HG02798 (cell line): ENCODE results near the gene GFOD1.

Source experiments
- ATAC-seq: cut with Tn5 transposase; IDR thresholded peaks from one replicate; pipeline ENCODE4 v1.9.1; 2021; ENCODE audit warnings: mild to moderate bottlenecking; ENCODE audit not compliant: unreplicated experiment, poor library complexity

GFOD1 gene

DNA sequence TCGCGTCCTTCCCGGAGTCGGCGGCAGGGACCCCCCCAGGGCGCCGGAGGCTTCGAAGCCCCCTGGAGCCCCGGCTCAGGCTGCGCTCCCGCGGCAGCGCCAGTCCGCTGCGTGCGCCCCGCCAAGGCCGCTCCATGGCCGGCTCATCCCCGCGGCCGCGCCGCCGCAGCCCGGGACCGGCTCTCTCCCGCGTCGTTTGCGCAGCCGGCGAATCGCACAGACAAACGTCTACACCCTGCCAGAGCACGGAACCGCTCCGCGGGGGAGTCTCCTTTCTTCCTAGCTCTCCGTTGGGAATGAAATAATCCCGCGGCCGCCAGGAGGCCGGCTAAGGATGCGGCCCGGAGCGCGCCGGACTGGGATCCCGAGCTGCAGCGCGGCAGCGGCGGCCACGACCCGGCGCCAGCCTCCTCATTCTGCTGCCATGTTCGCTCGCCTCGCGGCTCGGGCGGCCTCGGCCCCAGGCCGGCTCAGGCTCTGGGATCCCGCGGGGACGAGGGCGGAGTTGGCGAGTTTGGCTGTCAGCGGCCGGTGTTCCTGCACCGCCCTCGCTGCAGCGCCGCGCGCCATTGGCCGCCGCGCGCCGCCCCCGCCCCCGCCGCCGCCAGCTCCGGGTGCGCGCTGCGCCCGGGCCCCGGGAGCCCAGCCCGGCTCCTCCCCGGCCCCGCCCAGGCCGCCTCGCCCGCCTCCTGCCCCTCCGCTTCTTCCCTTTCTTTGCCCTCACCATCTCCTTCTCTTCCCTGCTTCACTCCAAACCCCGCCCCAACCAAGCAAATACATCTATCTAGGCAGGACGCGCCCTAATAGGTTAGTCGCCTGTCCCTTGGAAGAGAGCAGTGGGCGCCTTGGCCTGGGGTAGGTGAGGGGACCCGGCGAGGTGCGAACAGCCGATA lies at the start of gene GFOD1:
Gene GFOD1, minus strand, starts transcription at position 479 of the 893 bp plus-strand sequence. CDS start 710 bp downstream, outside the sequence.
- ATAC-seq: peak; percentile 88

- ATAC-seq: no peak
These were observed 49.6 kb upstream of the GFOD1 start for GRCh38 chr6:13536796-13537526.

GRCh38 chr6:13535306-13535705 lies 47.9 kb upstream of the GFOD1 start:
- ATAC-seq: no peak

DNA sequence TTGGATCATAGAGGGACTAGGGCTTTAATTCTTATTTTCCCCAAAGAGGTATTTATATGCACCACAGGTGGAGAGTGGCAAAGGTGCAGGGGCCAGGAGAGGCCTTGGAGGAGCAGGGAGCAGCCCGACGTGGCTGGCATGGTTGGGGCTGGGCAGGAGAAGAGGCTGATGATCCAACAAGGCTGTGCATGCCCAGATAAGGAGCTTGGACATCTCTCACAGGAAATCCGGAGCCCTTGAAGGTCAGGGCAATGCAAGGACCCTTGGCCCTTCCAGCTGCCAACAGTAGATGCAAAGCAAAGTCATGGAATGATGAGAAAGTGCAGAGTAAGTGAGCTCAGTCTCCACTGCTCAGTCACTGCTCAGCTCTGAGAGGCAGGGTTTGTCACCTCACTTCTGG lies 47.1 kb upstream of the GFOD1 start:
- ATAC-seq: no peak

DNA sequence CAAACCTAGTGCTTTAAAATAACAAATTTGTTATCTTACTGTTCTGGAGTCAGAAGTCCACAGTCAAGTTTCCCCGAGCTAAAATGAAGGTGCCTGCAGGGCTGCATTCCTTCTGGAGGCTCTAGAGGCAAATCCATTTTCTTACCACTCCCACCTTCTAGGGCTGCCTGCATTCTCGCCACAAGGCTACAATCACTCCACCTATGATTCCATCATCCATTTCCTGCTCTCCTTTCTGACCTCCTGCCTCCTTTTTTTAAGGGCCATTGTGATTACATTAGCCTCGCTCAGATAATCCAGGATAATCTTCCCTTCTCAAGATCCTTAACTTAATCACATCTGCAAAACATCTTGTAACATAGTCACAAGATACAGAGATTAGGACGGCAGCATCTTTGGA lies 44.6 kb upstream of the GFOD1 start:
- ATAC-seq: no peak

DNA sequence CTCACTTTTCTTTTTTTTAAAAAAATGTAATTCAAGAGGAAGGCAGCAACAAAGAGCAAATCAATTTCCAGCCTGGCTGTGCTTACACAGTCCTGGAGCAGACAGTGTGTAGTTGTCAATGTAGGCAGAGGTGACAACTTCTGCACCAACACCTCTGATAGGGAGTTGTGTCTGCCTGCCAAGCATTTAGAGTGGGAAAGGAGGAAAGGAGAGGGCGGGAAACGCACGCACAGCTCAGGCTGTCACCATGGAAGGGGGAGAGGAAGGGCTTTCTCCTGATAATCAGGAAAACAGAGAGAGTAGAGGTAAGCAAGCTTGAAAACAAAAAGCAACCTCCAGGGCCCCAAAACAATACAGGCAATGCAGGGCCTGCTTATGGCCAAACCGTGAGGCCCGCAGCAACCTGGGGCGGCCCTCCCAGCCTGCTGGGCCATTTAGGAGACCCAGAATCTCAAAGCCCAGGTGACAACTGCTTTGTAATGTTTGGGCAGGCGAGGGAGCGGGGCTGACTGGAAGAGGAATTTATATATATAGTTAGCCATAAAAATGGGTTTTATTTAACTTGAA lies 41.5 kb upstream of the GFOD1 start:
- ATAC-seq: no peak

GRCh38 chr6:13528232-13528631 lies 40.8 kb upstream of the GFOD1 start:
- ATAC-seq: no peak

DNA sequence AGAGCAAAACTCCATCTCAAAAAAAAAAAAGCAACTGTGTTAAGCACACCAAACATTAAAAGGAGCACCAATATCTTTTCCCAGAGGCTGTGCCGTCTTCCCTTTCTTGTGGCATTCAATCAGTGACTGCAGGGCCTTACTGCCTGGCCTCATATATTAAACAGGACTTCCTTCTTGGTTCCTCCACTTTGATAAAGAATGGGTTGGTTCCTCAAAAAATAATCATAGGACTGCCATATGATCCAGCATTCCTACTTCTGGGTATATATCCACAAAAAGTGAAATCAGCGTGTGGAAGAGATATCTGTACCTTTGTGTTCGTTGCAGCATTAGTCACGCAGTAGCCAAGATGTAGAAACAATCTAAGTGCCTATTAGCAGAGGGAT lies 40.3 kb upstream of the GFOD1 start:
- ATAC-seq: no peak

- peak; percentile 81 for ATAC-seq
These were observed 39.6 kb upstream of the GFOD1 start for GRCh38 chr6:13526727-13527670.

- ATAC-seq: no peak
These were observed 38.9 kb upstream of the GFOD1 start for GRCh38 chr6:13526357-13526726.

GRCh38 chr6:13524801-13525508 lies 37.6 kb upstream of the GFOD1 start:
- ATAC-seq: no peak

- ATAC-seq: no peak
These were observed 36.6 kb upstream of the GFOD1 start for GRCh38 chr6:13523826-13524622.

DNA sequence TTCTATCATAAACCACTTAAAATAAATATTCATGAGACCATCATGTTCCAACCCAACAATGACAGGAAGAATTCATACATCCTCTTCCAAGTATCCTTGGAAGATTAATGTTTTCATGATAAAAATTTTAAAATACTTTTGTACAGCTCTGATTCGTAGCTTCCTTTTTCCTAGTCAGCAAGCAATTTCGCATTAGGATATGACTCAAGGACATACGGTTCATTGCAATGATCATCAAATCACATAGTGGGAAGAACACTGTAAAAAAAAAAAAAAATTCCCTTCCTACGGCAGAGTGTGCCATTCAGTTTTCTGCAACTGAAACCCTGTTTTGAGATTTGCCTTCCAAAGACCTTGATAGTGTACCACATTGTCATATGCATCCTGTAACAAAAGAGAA lies 35.3 kb upstream of the GFOD1 start:
- ATAC-seq: no peak

- ATAC-seq: no peak
These were observed 32.4 kb upstream of the GFOD1 start for GRCh38 chr6:13519839-13520238.

DNA sequence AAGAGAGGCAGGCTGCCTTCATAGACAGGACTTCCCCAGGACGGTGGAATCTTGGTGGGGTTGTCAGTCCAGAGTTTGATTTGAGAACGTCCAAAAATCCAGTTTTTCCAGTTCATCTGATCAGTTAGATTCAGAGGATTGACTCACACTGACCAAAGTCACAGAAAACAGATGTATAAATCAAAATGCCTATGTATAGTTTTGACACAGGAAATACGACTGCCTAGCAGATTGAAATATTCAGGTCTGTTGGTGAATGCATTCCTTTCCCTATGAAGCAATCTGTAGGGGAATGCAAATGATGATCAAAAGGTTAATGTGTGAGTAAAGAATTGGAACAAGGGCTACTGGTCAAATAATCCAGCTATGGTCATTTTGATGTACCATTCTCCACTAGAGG lies 29.7 kb upstream of the GFOD1 start:
- ATAC-seq: no peak

GRCh38 chr6:13515912-13516311 lies 28.5 kb upstream of the GFOD1 start:
- no peak for ATAC-seq

DNA sequence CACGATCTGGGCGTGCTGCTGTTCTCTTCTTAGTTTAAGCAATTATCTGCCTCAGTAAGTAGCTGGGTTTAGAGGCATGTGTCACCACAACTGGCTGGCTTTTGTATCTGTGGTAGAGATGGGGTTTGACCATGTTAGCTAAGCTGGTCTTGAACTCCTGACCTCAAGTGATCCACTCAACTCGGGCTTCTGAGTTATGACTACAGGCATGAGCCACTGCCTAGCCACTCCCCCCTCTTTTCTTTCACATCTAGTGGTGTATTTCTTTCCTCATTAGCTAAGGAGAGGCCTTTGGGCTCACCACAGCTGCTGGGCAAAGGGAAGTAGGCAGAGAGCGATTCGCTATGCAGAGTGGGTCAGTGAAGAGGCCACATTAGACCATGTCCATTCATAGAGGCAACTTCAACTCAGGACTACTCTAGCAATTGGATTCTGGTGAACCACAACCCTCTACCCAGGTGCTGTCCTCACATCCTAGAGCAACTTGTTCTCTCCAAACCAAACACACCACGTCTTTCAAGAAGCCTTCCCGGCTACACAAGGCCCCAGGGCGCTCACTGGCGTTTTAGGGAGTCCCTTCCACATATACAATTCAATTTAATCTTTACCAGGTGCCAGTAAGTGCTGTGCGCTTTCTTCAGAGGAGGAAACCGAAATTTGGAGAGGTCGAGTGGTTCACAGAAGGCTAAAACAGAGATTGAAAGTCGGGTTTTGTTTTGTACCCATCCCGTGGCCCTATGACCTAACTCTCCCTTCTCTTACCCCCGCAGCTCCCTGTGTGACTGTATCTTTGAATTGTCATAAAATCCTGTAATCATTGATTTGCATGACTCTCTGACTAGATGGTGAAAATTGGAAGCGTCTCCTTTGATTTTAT lies 26.5 kb upstream of the GFOD1 start:
- ATAC-seq: no peak

DNA sequence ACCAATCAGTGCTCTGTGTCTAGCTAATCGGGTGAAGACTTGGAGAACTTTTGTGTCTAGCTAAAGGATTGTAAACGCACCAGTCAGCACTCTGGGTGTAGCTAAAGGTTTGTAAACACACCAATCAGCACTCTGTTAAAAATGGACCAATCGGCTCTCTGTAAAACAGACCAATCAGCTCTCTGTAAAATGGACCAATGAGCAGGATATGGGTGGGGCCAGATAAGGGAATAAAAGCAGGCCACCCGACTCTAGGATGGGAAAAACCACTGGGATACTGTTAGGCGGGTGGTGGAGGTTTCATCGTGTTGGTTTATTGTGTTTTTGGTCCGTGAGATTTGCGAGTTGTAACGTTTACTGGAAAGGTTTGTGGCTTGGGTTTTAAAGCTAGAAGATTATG lies 25.5 kb upstream of the GFOD1 start:
- ATAC-seq: no peak
